Measurements from ENCODE around the gene SKAP2. TPM values are rescaled to one million over a fixed set of nuclear protein-coding genes. Genes with fewer than 3 reads are reported as not detected.
"Not testable (repeated sequence)": the region's sequence is repeated elsewhere in the genome, so short reads cannot be mapped to it uniquely, and the experiment has no call there.

The SKAP2 gene
- total RNA-seq, 1 donor from 2014 or later = 3.5 TPM

- DNase-seq (ENCODE audit: low read depth, low spot score) = no peak
- no peak overlapping the region for H3K4me3 Mint-ChIP-seq
- no peaks in the 10 kb centered on the region for H3K9me3 Mint-ChIP-seq
- H3K36me3 Mint-ChIP-seq (ENCODE audit: low read depth) = no peaks in the 10 kb centered on the region
- no peak overlapping the region for H3K27ac Mint-ChIP-seq (ENCODE audit: unreplicated experiment)
- TF ChIP-seq CTCF (conservative IDR thresholded peaks at IDR 0.05) = no peak
- H3K27me3 Mint-ChIP-seq (ENCODE audit: low read depth) = peaks cover 78% of the 10 kb centered on the region
- no peaks in the 10 kb centered on the region for H3K4me1 Mint-ChIP-seq
Observed at GRCh38 chr7:26850193-26850651, 14.2 kb downstream of the SKAP2 start.

- DNase-seq (ENCODE audit: low read depth, low spot score) = no peak
- H3K4me1 Mint-ChIP-seq = no peaks in the 10 kb centered on the region
- H3K36me3 Mint-ChIP-seq (ENCODE audit: low read depth) = no peaks in the 10 kb centered on the region
- no peak overlapping the region for H3K27ac Mint-ChIP-seq (ENCODE audit: unreplicated experiment)
- H3K4me3 Mint-ChIP-seq = no peak overlapping the region
- H3K9me3 Mint-ChIP-seq = no peaks in the 10 kb centered on the region
- TF ChIP-seq CTCF (conservative IDR thresholded peaks at IDR 0.05) = no peak
- H3K27me3 Mint-ChIP-seq (ENCODE audit: low read depth) = peaks cover 57% of the 10 kb centered on the region
Observed at GRCh38 chr7:26843705-26844104, 20.7 kb downstream of the SKAP2 start.

GRCh38 chr7:26842897-26843296 lies 21.5 kb downstream of the SKAP2 start:
- Mint-ChIP-seq H3K27me3 (ENCODE audit: low read depth) (peaks cover 54% of the 10 kb centered on the region), H3K27ac (ENCODE audit: unreplicated experiment) (no peak overlapping the region), H3K4me3 (no peak overlapping the region), H3K4me1 (no peaks in the 10 kb centered on the region), H3K9me3 (no peaks in the 10 kb centered on the region), H3K36me3 (ENCODE audit: low read depth) (peaks cover 3% of the 10 kb centered on the region)
- no peak for TF ChIP-seq CTCF (conservative IDR thresholded peaks at IDR 0.05)
- DNase-seq (ENCODE audit: low read depth, low spot score) = no peak

GRCh38 chr7:26841003-26841739 lies 23.2 kb downstream of the SKAP2 start:
- no peak overlapping the region for H3K4me3 Mint-ChIP-seq
- H3K9me3 Mint-ChIP-seq = peaks cover 2% of the 10 kb centered on the region
- H3K4me1 Mint-ChIP-seq = no peaks in the 10 kb centered on the region
- H3K36me3 Mint-ChIP-seq (ENCODE audit: low read depth) = peaks cover 6% of the 10 kb centered on the region
- TF ChIP-seq CTCF (conservative IDR thresholded peaks at IDR 0.05) = no peak
- no peak for DNase-seq (ENCODE audit: low read depth, low spot score)
- peaks cover 43% of the 10 kb centered on the region for H3K27me3 Mint-ChIP-seq (ENCODE audit: low read depth)
- no peak overlapping the region for H3K27ac Mint-ChIP-seq (ENCODE audit: unreplicated experiment)

- peaks cover 15% of the 10 kb centered on the region for H3K36me3 Mint-ChIP-seq (ENCODE audit: low read depth)
Observed at GRCh38 chr7:26836793-26837192, 27.6 kb downstream of the SKAP2 start.

GRCh38 chr7:26815426-26815825 lies 49.0 kb downstream of the SKAP2 start:
- Mint-ChIP-seq H3K27ac (ENCODE audit: unreplicated experiment) (no peak overlapping the region), H3K4me3 (no peak overlapping the region), H3K27me3 (ENCODE audit: low read depth) (no peaks in the 10 kb centered on the region), H3K4me1 (peaks cover 10% of the 10 kb centered on the region), H3K36me3 (ENCODE audit: low read depth) (peaks cover 6% of the 10 kb centered on the region), H3K9me3 (no peaks in the 10 kb centered on the region)
- TF ChIP-seq CTCF (conservative IDR thresholded peaks at IDR 0.05) = no peak
- no peak for DNase-seq (ENCODE audit: low read depth, low spot score)

More at GRCh38 chr7:26836793-26837192, 27.6 kb downstream of the SKAP2 start:
- not testable (repeated sequence) for H3K27ac Mint-ChIP-seq (ENCODE audit: unreplicated experiment); H3K4me3 Mint-ChIP-seq; DNase-seq (ENCODE audit: low read depth, low spot score); H3K4me1 Mint-ChIP-seq; H3K9me3 Mint-ChIP-seq
- peaks cover 28% of the 10 kb centered on the region for H3K27me3 Mint-ChIP-seq (ENCODE audit: low read depth)
